Neuron (in vitro differentiated cells): Measurements from ENCODE around the gene SERINC2.
"Not testable (repeated sequence)": the region's sequence is repeated elsewhere in the genome, so short reads cannot be mapped to it uniquely, and the experiment has no call there.

Experiments used
- H2AFZ ChIP-seq: one replicate; pipeline ENCODE4 v1.6.1; 2013; ENCODE audit warnings: low read depth, mild to moderate bottlenecking, inconsistent platforms, low read length, moderate library complexity
- H3K27me3 ChIP-seq: one replicate; pipeline ENCODE4 v1.6.1; 2013; ENCODE audit warnings: low read length; ENCODE audit not compliant: insufficient read depth
- H3K36me3 ChIP-seq: one replicate; pipeline ENCODE4 v1.6.1; 2013; ENCODE audit warnings: low read length; ENCODE audit not compliant: insufficient read depth
- H3K4me1 ChIP-seq: one replicate; pipeline ENCODE4 v1.6.1; 2013; ENCODE audit warnings: low read length; ENCODE audit not compliant: insufficient read depth
- H3K4me3 ChIP-seq: 2 replicates; pipeline ENCODE4 v1.5.1; 2013; ENCODE audit warnings: mild to moderate bottlenecking, low read length, moderate library complexity
- H3K9me3 ChIP-seq: one replicate; pipeline ENCODE4 v1.6.1; 2013; ENCODE audit warnings: low read length

The SERINC2 gene

DNA sequence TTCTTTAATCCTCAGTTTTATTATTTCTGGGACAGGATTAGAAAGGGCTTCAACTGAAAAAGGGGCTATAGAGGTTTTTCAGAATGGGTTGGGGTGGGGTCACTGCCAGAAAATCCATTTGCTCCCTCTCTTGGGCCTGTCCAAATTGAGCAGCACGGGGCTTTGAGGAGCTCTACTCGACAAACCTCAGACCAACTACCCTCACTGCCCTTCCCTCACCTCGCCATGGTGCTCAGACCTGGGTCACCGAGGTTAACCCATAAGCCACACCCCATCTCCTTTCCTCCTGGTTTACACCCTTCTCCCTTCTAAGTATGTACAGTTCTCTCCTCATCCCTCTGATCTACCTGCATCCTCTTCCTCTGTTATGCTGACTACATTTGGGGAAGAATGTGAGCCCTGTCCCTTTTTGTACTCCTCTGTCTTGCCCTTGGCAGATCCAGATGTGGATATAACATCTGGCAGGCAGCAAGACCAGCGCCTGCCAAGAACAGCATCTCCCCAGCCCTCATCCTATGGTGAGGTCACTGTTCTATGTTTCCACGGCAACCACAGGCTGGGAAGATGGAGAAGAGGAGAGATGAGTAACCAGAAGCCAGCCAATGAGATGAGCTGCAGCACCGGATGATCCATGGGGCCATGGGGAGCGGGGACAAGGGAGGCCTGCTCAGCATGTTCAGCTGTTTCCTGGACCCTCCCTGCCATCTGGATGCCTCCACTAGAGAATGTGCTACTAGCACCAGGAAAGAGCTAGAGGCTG lies 36.5 kb upstream of the SERINC2 start:
- peaks cover 35% of the 10 kb centered on the region for H3K4me1 ChIP-seq
- H3K4me3 ChIP-seq, result no peak overlapping the region

DNA sequence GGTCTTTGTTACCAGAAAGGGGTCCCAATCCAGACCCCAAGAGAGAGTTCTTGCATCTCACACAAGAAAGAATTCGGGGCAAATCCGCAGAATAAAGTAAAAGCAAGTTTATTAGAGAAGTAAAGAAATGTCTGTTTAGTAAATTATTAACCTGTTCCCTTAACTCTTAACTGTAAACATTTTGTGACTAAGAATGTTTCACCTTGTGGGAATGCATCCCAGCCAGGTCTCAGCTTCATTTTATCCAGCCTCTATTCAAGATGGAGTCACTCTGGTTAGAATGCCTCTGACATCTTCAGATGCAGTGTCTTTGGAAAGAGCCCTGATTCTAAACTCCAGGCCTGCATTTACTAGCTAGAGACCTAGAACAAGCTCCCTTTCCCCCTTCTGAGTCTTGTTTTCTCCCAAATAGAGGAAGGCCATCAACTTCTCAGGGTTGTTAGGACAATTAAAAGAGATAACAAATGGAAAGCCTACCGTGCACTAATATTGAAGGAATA lies 35.6 kb upstream of the SERINC2 start:
- Histone ChIP-seq H3K36me3 (no peaks in the 10 kb centered on the region), H3K9me3 (no peaks in the 10 kb centered on the region), H2AFZ (no peak overlapping the region), H3K27me3 (no peaks in the 10 kb centered on the region), H3K4me3 (no peak overlapping the region), H3K4me1 (peaks cover 30% of the 10 kb centered on the region)

More for the DNA sequence above, 36.5 kb upstream of the SERINC2 start:
- H3K27me3 ChIP-seq, result no peaks in the 10 kb centered on the region
- no peaks in the 10 kb centered on the region for H3K36me3 ChIP-seq
- no peaks in the 10 kb centered on the region for H3K9me3 ChIP-seq
- H2AFZ ChIP-seq, result no peak overlapping the region

DNA sequence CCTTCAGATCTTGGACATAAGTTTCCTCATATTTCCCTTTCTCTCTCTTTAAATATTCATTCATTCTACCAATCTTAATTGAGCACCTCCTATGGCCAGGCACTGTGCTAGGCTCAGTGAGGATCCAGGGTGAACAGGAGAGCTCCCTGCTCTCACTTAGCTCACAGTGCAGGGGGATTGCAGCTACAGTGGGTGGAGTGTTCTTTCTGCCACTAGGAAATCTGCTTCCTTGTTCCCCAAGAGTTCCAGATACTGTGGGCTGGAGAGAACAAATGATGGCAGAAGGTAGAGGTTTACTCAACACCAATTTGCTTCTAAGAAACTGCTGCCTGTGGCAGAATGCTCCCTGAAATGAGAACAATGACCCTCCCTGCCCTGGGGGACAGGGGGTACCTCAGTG lies 35.0 kb upstream of the SERINC2 start:
- no peak overlapping the region for H2AFZ ChIP-seq
- H3K36me3 ChIP-seq, result no peaks in the 10 kb centered on the region
- H3K27me3 ChIP-seq, result no peaks in the 10 kb centered on the region
- no peak overlapping the region for H3K4me3 ChIP-seq
- no peaks in the 10 kb centered on the region for H3K9me3 ChIP-seq
- H3K4me1 ChIP-seq, result peaks cover 24% of the 10 kb centered on the region

DNA sequence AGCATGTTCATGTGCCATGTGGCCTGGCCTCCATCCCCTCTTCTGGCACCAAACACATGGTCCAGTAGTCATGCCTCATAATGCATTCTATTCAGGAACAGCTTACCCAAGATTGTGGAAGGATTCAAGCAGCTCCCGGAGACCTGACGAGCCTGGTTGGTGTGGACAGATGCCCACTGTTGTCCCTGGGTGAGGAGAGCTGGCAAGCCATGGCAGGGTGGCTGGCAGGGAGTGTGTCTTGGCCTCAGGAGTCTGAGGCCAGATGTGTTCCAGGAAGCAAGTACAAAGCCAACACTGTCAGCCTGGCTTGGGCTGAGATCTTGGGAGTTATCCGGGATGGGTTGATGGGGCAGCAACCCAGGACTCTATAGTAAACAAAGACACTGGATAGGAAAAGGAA lies 32.8 kb upstream of the SERINC2 start:
- Histone ChIP-seq H3K27me3 (no peaks in the 10 kb centered on the region), H3K4me1 (peaks cover 15% of the 10 kb centered on the region), H3K9me3 (no peaks in the 10 kb centered on the region)

DNA sequence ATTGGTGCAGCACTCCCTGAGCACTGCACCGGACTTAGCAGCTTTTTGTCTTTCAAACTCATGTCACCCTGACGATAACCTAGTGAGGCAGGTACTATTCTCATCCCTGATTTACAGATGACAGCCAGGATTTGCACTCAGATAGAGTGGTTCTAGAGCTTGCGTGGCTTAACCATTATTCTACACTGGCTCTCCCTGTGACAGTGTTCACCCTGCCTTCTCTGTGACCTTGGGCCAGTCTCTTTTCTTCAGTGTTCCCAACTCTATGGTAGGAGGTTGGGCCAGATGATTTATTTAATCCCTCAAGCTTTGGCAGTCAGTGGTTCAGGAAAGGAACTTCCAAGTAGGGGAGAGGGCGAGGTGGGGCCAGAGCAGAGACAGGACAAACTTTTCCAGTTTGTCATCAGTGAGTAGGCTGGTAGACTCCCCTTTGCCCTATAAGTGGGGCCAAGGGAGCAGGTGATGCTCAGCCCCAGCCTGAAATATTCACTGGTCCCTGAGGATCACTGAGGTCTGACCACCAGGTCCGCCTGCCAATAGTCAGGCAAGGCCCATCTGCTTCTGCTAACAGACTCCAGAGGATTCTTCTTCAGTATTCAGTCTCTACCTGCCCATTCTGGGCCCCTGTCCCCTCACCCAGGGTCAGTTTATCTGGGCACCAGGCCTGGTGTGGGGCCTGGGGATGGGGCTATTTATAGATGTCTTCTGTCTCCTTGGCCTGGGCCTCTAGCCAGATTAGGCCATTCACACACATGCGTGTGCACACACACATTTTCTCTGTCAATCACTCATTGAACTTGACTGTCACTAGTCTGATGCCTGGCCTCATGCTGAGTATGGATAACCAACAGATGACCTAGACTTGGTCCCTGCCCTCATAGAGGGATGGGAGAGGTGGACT lies 31.4 kb upstream of the SERINC2 start:
- H2AFZ ChIP-seq, result no peak overlapping the region
- no peaks in the 10 kb centered on the region for H3K36me3 ChIP-seq
- no peaks in the 10 kb centered on the region for H3K27me3 ChIP-seq
- H3K9me3 ChIP-seq, result no peaks in the 10 kb centered on the region
- H3K4me1 ChIP-seq, result peaks cover 10% of the 10 kb centered on the region
- H3K4me3 ChIP-seq, result no peak overlapping the region

More for the DNA sequence above, 32.8 kb upstream of the SERINC2 start:
- H3K36me3 ChIP-seq, result no peaks in the 10 kb centered on the region
- no peak overlapping the region for H3K4me3 ChIP-seq
- no peak overlapping the region for H2AFZ ChIP-seq

DNA sequence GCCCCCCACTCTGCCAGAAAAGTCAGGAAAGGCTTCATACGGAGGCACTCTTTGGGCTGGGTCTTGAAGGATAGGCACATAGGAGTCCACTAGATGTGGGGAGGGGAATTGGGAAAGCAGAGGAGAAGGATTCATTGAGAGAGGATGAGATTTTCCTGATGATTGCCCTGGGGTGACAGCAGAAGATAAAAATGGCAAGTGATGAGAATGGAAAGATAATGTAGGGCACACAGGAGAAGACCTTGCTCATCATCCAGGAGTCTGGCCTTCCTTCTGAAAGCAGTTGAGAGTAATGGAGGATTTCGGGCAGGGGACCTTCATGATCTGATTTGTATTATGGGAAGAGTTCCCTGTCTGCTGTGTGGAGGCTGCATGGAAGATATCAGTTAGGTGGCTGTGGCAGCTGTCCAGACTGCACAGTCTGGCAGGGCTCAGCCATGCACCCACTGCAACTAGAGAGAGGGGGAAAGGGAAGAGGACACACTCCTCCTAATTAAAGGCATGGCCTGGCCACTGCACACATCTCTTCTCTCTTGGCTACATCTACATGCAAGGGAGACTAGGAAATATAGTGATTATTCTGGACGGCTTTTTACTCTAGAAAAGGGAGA lies 30.5 kb upstream of the SERINC2 start:
- H3K4me1 ChIP-seq, result peaks cover 3% of the 10 kb centered on the region
- H3K9me3 ChIP-seq, result no peaks in the 10 kb centered on the region
- no peaks in the 10 kb centered on the region for H3K36me3 ChIP-seq
- no peak overlapping the region for H3K4me3 ChIP-seq
- H3K27me3 ChIP-seq, result no peaks in the 10 kb centered on the region
- H2AFZ ChIP-seq, result no peak overlapping the region

DNA sequence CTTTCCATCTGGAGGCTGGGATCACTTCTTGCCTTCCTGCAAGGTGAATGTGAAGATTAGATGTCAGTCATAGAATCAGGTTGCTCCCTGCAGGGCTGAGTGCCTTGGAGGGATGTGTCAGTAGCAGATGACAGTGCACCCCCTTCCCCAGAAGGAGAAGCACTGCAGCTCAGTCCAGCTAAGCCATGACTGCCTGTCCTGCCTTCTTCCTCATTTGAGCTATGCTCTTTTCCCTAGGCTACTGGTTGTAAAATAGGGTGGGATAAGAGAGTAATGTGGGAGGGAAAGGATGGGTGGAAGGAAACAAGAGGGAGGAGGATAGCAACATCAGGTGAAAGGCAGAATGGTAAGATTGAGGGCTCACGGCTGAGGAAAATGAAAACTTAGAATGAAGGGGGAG lies 29.0 kb upstream of the SERINC2 start:
- Histone ChIP-seq H3K4me1 (peaks cover 3% of the 10 kb centered on the region), H3K9me3 (no peaks in the 10 kb centered on the region), H3K36me3 (no peaks in the 10 kb centered on the region), H3K27me3 (no peaks in the 10 kb centered on the region), H3K4me3 (no peak overlapping the region), H2AFZ (no peak overlapping the region)

DNA sequence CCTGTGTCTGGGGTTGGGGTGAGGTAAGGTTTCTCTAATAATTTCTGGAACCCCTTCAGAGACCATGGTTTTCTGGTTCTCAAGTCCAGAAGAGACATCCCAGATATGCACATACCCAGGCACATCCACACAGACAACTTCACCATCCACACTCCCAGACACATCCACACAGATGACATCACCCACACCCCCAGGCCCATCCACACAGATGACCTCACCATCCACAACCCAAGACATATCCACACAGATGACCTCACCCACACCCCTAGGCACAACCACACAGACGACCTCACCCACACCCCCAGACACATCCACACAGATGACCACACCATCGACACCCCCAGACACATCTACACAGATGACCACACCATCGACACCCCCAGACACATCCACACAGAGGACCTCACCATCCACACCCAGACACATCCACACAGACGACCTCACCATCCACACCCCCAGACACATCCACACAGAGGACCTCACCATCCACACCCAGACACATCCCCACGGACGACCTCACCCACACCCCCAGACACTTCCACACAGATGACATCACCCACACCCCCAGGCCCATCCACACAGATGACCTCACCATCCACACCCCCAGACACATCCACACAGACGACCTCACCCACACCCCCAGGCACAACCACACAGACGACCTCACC lies 26.3 kb upstream of the SERINC2 start:
- not testable (repeated sequence) for H3K27me3 ChIP-seq, H3K36me3 ChIP-seq, H3K9me3 ChIP-seq, H2AFZ ChIP-seq, H3K4me3 ChIP-seq, H3K4me1 ChIP-seq

DNA sequence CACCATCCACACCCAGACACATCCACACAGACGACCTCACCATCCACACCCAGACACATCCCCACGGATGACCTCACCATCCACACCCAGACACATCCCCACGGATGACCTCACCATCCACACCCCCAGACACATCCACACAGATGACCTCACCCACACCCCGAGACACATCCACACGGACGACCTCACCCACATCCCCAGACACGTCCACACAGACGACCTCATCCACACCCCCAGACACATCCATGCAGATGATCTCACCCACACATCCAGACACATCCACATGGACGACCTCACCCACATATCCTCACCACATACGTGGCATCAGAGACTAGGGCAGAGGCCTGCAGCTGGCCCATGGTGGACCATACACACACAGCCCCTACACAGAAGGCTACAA lies 25.4 kb upstream of the SERINC2 start:
- Histone ChIP-seq H3K4me1 (no peaks in the 10 kb centered on the region), H2AFZ (no peak overlapping the region), H3K4me3 (no peak overlapping the region), H3K9me3 (no peaks in the 10 kb centered on the region), H3K27me3 (no peaks in the 10 kb centered on the region), H3K36me3 (no peaks in the 10 kb centered on the region)

DNA sequence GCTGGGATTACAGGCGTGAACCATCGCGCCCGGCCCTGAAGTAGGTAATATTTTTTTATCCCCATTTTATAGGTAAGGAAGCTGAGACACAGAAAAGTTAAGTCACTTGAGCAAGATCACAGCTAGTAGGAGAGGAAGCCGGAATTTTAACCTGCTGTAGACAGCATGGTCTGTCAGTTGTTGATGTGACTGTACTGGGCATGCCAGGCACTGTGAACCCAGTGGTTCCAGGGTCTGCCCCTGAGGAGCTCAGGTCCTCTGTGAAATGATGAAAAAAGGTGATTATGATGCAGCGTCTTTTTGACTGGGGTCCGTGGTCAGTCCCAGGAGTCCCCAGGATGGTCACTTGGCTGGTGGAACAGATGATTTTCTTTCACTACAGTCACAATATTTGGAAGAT lies 23.4 kb upstream of the SERINC2 start:
- Histone ChIP-seq H2AFZ (no peak overlapping the region), H3K4me1 (peaks cover 2% of the 10 kb centered on the region), H3K27me3 (no peaks in the 10 kb centered on the region), H3K4me3 (no peak overlapping the region), H3K36me3 (no peaks in the 10 kb centered on the region), H3K9me3 (no peaks in the 10 kb centered on the region)

DNA sequence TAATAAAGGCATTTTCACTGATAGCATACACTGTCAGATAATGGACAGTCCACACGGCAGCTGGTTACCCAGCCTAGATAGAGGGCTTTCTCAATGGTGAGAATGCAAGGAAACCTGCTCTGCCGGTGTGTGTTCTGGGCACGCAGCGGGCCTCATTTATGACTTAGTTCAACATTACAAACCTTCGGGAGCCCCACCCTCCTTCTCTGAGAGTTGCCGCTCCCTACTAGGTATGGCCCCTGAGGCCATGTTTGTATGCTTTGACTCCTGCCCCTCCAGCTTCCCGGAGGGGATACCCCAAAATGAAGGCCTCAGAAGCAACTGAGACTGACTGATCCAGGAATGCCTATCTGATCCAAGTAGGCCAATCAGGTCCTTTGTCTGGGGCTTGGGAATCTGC lies 22.9 kb upstream of the SERINC2 start:
- no peak overlapping the region for H3K4me3 ChIP-seq
- H2AFZ ChIP-seq, result no peak overlapping the region
- H3K27me3 ChIP-seq, result no peaks in the 10 kb centered on the region
- H3K9me3 ChIP-seq, result no peaks in the 10 kb centered on the region
- H3K36me3 ChIP-seq, result no peaks in the 10 kb centered on the region
- peaks cover 4% of the 10 kb centered on the region for H3K4me1 ChIP-seq

DNA sequence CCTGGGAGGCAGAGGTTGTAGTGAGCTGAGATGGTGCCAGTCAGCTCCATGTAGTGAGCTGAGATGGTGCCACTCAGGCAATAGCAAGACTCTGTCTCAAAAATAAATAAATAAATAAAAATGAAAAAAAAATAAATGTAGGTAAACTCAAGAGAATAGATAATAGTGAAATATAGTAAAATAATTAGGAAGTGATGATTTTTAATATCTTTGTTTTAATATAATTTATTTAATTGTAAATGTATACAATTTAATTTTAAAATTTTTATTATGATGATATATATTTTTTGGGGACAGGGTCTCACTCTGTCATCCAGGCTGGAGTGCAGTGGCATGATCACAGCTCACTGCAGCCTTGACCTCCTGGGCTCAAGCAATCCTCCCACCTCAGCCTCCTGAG lies 19.6 kb upstream of the SERINC2 start:
- Histone ChIP-seq H3K27me3 (no peaks in the 10 kb centered on the region), H3K9me3 (no peaks in the 10 kb centered on the region), H2AFZ (no peak overlapping the region), H3K4me3 (no peak overlapping the region), H3K4me1 (peaks cover 4% of the 10 kb centered on the region), H3K36me3 (no peaks in the 10 kb centered on the region)
